ENCODE data around the gene BMP10. TPM values are rescaled to one million over a fixed set of nuclear protein-coding genes. Genes with fewer than 3 reads are reported as not detected.

BMP10 gene
- total RNA-seq, 2 donors from 2014 or later: 0.27 to 36.7 TPM

- ATAC-seq: peak in 1 of 2 donors; percentile 30
- intact Hi-C loops (cut with DNase I): no loop called here
- peak; percentile 33 for DNase-seq
Observed at GRCh38 chr2:68831686-68832232, 39.4 kb downstream of the BMP10 start.

DNA sequence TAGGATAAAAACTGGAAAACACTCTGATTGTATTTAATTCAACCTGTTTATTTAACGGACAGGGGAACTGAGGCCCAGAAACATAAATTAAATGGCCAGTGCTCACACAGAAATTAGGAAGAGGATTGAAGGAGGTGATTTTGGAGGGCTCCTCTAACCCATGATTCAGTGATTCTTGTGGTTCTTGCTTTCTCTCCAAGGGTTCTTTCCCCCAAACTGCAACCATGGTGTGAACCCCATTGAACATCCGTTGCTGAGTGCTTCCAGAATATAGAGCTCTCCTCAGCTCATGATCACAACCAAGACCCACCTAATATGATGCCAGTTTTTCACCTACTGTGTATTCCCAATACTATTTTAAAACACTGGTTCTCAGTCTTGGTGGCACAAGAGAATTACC, 41.4 kb downstream of the BMP10 start:
- no peak for ATAC-seq

GRCh38 chr2:68828887-68829708, 42.1 kb downstream of the BMP10 start:
- intact Hi-C loops (cut with DNase I): no loop called here
- DNase-seq: peak; percentile 97
- ATAC-seq: peak; percentile 86 to 89

More for the DNA sequence above, 41.4 kb downstream of the BMP10 start:
- intact Hi-C loops (cut with DNase I): no loop called here
- DNase-seq: no peak

GRCh38 chr2:68827666-68828065, 43.5 kb downstream of the BMP10 start:
- intact Hi-C loops (cut with DNase I): no loop called here
- DNase-seq (no peak), ATAC-seq (no peak)

- no peak for ATAC-seq
- intact Hi-C loops (cut with DNase I): no loop called here
- no peak for DNase-seq
Observed at GRCh38 chr2:68825866-68826265, 45.3 kb downstream of the BMP10 start.

DNA sequence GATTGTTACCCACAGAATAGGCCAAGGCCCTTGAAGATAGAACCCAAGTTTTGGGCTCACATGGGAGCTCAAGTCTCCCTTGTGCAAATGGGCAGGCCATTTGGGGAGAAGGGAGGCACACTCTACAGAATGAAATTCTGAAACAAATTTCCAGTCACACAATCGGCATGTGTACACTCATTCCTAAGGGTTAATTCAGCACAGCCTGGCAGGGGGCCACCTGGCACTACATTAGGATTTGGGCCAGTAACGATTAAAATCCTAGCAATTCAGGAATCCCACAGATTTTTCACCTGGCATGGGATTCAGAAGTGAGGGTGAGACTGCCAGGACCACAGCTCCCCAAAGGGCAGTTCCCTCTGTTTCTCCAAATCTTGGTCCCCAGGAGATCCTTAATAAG, 46.4 kb downstream of the BMP10 start:
- no peak for ATAC-seq
- intact Hi-C loops (cut with DNase I): no loop called here
- no peak for DNase-seq

DNA sequence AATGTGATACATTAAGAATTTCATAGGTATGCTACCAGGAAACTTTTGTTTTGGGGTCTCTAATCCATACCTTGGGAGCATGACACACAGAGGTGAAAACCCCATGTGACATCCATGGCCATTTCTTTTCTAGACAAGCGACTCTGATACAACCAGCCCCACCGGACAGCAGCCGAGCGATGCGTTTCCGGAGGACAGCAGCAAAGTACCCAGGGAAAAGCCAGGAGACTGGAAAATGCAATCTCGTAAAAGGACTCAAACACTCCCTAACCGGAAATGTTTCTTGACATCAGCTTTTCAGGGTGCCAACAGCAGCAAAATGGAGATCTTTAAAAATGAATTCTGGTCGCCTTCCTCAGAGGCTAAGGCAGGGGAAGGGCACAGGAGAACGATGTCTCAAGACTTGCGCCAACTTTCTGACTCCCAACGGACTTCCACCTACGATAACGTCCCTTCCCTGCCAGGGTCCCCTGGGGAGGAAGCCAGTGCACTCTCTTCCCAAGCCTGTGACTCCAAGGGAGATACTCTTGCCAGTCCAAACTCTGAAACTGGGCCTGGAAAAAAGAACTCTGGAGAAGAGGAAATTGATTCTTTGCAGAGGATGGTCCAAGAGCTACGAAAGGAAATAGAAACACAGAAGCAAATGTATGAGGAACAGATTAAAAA, 48.9 kb downstream of the BMP10 start:
- DNase-seq (peak; percentile 63), ATAC-seq (peak in 1 of 2 donors; percentile 54)
- intact Hi-C loops (cut with DNase I): no loop called here

- ATAC-seq (no peak), DNase-seq (no peak)
- intact Hi-C loops (cut with DNase I): no loop called here
Observed at GRCh38 chr2:68819556-68819955, 51.6 kb downstream of the BMP10 start.

DNA sequence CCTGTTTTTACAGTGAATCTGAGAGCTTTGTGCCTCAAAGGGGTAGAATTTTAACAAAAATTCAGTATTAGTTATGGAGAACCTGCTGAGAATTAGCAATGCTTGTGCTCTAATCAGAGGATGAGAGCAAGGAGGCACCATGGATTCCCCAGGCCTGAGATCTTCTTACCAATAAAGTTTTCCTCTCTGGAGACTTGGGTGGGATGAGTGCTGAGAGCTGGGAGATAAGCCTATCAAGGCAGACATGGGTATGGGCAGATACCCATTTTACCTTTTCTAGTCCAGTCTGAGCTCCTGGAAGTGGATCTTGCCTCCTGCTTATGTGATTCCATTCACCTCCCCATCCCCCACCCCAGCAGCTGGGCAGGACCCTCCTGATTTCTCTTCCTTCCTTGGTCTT, 53.9 kb downstream of the BMP10 start:
- intact Hi-C loops (cut with DNase I): no loop called here
- no peak for ATAC-seq
- no peak for DNase-seq

Other genes starting within 250 kb of the BMP10 start
- under 1 TPM in 1 of 2 donors, not detected in 1; 0.12 TPM for gene PROKR1, start 227.8 kb downstream of the BMP10 start, total RNA-seq
- gene ARHGAP25, start 136.6 kb downstream of the BMP10 start, total RNA-seq: 10 to 100 TPM in 1 of 2 donors, 1 to 10 TPM in 1; 6.8 to 11.0 TPM
- gene GKN2, start 81.5 kb upstream of the BMP10 start, total RNA-seq: not detected
- gene GKN1, start 103.2 kb upstream of the BMP10 start, total RNA-seq: not detected
- gene ANTXR1, start 141.8 kb upstream of the BMP10 start, total RNA-seq: 10 to 100 TPM; 38.4 to 39.9 TPM

Measured in left cardiac atrium (tissue), 4 donors.